T-helper 2 cell (primary cell): ENCODE results near the gene RTN4RL2.

Source experiments
- DNase-seq, 5 experiments: peaks; one replicate each; pipeline versions ENCODE4 v3.0.0 to v3.0.0-alpha.2; 2012 to 2022

The RTN4RL2 gene

DNA sequence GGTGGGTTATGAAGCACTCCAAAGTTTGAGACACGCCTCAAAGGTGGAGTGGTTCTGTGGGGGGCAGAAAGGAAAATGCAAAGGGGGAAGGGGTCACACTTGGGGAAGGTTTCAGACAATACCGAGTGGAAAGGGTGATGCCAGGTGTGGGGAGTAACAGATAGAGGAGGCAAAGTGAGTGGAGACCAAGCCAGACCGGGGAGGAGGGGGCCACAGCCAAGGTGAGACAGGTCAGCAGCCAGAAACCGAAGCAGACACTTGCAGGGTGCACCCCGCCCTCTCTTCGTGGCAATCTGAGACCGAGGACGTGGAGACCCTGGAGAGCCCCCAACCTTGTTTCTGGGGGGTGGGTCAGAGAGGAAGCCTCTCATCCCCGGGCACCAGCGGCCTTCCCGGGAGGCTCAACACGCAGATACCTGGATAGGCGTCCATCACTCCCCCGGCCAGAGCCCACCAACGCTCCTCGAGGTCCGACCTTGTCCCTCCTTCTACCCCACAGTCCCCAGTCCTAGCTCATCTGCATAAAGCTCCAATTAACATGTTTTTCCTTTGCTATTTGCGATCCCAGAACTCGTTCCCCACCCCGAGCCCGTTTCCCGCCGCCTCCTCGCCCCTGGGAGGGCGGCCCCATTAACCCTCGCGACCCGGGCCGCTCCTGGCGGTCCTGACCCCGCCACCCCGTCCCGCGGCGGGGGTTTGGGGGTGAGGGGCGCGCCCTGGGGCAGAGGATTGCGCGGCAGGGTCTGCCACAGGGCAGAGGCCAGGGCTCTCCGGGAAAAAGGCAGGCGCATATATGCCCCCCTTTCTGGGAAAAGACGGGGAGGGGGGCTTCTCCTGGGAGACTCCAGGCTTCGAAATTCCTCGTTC is 21.8 kb downstream of the RTN4RL2 start:
- no peak for DNase-seq

DNA sequence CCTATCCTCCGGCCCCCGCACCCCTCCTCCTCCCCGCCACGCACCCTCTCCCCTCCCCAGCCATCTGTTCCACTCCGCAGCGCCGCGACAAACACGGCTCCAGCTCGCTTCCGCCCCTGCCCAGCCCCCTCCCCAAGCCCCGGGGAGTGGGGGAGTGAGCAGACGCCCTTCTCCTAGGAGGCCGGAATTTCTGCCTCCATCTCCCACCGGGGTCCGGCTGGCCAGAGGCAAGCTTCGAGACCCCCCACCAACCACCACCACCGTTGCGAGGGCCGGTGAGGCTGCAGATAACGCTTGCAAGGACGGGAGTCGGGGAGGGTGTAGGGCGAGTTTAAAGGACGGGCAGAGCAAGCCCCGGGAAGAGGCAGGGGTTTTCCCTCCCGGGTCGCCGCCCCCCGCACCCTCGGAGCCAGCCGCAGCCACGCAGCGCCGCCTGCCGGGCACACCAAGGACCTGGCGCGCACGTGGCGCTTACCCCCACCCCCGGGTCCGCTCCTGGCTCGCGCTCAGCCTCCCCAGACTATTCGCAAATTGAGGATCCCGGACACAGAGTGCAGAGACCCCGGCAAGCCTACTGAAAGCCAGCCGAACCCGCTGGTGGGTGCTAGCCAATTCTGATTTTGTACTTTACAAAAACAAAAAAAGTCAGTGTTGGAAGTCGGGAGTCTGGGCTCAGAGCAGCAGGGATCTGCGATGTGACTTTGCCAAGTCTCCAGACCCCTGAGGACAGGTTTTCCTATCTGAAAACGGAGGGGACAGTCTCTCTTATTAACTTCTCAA is 22.6 kb downstream of the RTN4RL2 start:
- peak; percentile 34 to 51 (median 44) for DNase-seq

DNA sequence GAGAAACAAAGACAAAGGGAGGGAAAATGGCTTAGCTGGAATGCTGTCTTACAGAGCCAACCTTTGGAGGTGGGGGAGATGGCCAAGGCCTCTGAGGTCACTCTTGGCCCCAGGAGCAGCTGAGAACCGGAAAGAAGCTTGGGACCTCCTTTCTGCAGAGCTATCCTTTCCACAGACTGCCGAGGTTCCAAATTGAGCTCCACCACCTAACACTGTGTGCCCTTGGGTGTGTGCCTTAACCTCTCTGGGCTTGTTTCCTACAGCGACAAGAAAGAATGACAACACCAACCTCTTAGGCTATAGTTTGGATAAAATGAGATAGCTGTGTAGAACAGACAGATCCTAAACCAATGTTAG is 23.2 kb downstream of the RTN4RL2 start:
- no peak for DNase-seq

DNA sequence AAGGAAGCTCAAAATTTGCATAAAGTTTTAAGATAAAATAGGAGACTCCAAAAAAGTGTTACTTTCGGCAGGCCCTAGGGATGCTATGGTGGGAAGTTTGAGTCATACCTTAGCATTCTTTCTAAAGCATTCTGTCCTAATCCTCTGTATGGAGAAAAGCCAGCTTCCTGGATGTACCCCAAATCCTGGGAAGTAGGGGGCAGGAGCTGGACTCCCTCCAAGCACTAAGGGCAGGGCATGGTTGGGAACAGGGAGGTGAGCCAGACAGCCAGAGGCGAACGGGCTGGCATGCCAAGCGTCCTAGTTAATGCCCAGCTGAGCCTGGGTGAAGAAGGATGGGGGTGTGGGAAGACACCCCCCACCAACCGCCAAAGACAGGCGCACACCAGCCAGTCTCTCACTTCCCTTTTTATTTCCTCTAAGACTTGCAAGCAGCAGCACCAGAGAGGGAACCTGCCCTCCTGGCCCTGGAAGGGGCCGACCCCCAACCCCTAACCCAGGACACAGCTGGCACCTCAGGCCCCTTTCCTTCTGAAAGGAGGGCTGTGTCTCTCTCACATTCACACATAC is 23.9 kb downstream of the RTN4RL2 start:
- DNase-seq = no peak

DNA sequence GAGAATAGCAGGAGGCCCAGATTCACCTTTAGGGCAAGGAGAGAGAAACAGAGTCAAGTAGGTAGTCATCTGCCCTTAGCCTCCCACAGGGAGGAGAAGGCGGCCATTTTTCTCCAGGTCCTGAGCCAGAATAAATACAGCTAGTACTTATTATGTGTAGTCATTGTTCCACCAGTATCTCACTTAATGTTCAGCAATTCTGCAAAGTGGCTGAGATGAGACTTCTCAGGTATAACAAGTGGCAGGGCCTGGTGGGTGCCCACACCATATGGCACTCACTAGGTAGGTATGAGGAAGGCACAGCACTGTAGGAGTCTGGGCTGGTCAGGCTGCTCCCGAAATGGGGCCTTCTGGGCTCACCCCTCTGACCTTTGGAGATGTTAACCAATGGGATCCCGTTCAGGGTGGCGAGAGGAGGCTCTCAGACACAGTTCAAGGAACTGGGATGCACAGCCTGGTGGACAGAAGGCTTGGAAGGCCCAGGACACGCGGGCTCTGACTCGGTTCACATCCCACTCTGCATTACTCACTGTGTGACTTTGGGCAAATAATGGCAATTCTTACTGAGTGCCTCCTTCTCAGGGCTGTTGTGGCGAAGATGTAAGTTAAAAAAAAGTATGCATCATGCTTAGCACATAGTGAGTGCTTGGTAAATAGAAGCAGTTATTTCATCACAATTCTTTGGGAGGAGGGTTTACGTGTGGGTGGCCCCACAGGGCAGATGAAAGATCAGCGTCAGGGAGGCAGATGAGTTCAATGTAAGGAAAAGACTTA is 25.1 kb downstream of the RTN4RL2 start:
- no peak for DNase-seq

DNA sequence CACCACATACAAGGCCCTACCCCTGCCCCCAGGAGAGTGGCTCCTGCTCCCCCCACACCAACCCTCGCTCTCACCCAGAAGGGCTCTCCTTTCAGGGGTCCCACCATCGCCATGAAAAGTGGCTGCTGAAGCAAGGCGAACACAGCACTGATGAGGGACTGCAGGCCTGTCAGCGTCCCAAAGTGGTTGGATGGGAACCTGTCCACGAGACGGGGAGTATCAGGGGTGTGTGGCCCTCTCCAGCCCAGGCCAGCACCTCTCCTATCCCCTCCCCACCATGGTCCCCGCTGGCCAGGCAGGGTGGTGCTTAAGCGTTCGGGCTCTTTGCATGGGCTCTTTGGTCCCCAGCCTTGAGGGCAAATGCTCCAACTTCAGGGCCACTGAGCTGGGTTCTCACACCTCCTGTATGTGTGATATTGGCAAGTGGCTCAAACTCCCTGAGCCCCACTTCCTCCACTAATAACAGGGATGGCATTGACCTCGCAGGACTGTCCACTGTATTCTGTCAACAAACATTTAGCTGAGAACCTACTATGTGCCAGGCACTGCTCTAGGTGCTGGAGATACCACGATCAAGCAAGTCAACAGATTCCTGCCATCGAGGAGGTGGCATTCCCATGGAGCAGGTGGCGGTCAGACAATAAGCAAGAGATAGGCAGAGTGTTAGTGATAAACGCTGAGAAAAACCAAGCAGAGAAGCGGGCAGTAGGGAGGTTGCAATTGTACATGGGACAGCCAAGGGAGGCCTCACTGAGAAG is 26.9 kb downstream of the RTN4RL2 start:
- no peak for DNase-seq

DNA sequence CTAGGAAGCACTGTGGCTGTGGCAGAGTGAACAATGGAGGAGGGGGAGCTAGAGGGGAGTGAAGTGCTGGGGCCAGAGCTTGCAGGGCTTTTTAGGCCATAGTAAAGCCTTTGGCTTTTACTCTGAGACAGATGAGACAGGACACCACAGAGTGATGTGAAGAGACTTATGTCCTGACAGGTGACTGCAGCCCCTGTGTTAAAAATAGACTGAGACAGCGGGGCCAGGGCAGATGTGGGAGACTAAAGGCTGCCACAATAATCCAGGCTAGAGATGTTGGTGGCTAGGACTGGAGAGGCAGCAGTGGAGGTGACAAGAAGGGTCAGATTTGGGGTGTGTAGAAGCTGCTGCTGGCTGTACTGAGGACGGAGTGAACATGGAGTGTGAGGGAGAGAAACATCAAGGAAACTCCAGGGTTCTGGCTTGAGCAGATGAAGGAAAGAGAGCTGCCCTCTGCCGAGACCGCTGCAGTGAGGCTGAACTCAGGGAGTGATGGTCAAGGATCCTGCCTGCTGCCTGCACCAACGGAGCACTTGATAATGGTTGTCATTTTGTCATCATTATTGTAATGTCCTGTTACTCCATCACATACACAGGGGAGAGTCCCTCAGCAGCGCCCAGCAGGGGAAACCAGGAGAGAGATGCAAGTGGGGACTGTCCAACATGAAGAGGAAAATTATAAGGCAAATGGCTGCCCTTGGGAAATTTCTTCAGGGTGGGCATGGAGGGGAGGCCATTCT is 27.8 kb downstream of the RTN4RL2 start:
- no peak for DNase-seq

DNA sequence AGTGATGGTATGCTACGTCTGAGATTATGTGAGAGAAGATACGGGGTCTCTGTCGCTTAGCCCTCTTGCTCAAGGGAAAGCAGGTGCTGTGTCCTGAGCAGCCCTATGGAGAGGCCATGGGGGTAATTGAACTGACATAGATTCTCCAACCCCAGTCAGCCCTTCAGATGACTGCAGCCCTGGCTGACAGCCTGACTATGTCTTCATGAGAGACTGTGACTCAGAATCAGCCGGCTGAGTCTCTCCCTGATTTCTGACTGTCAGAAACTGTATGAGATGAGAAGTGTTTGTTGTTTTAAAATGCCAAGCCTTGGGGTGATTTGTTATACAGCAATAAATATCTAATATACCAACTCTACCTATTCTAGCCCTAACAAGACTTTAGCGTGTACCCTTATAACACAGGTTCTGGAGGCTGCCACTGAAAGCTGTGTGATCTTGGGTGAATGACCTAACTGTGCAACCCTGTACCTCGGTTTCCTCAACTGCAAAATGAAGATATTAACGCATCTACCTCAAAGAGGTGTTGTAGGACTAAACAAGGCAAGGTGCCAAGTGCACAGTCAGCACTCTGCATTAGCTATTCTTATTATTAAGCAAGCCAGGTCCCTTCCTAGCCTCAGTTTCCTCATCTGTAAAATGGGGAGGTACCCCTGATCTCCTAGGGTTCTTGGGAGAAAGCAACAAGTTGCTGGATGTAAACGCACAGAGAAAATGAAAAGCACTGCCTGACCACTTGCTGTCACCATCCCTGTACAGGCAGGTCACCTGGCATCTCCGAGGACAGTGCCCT is 30.3 kb downstream of the RTN4RL2 start:
- DNase-seq = no peak

DNA sequence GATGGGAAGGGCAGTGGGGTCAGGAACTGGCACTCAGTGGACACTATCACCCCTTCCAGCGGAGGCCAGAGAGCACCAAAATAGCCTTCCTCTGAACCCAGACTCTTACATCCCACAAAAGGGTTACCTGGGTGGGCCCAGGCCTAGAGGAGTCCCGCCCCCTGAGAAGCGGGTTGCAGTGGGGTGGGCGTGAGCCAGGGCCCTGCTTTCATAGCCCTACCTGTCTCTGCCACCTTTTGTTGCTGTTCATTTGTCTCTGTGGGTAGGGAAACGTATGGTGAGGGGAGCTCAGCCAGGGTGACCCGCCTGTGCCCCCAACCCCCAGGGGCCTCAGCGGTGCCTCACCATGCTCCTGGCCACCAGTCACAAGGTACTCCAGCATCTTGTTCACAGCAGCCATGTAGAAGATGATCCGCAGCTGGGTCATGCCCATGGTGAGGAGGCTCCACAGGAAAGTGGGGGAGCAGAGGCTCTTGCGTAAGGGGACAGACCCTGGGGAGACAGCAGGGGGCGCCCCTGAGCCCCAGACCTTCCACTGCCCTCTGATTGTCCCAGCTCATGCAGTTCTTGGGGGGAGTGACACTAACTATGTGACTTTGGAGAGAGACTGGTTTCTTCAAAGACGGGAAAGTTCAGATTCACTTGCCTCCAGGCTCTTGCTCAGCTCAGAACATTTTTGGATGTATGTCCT is 31.2 kb downstream of the RTN4RL2 start:
- DNase-seq = peak in 3 of 5 experiments; percentile 30 to 57 (median 33)

DNA sequence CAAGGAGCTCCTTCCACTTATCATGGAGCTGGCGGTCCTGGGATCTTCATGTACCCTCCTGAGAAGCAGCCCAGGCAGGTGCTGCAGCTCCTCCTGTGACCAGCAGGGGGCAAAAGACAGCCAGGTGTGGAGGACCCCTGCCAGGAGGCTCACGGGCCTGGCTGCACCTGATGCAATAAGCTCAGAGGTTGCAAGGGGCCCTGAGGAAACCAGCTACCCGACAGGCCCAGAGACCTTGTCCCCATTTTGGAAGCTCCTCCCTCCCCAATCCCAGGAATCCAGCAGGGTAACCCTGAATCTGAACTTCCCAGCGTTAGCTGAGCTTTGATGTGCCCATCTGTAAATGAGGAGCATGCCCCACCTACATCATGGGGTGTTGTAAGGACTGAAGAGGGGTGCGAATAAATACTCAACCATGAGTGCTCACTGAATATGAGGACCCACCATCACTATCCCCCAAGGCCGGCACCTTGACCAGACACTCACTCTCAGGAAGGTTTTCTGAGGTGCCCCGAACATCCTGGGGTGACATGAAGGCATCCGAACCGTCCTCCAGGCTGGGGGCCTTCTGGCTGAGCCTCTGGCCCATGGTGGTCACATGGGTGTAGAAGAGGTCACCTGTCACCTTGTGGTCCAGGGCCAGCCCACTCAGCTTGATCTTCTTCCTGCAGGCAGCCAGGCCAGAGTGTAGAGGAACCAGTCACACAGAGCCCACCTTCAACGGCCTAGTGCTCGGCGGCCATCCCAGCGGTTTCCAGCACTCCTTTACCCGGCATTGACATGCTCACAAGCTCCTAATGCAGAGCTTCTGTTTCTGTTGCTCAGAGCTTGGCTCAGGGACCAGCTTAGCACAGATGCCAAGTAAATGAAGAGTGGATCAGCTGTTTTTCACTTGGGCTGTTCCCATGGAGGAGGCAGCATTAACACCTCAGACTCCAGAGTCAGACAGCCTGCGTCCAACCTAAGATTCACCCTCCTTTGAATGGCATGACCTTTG is 33.5 kb downstream of the RTN4RL2 start:
- DNase-seq = peak; percentile 45 to 64 (median 63)

DNA sequence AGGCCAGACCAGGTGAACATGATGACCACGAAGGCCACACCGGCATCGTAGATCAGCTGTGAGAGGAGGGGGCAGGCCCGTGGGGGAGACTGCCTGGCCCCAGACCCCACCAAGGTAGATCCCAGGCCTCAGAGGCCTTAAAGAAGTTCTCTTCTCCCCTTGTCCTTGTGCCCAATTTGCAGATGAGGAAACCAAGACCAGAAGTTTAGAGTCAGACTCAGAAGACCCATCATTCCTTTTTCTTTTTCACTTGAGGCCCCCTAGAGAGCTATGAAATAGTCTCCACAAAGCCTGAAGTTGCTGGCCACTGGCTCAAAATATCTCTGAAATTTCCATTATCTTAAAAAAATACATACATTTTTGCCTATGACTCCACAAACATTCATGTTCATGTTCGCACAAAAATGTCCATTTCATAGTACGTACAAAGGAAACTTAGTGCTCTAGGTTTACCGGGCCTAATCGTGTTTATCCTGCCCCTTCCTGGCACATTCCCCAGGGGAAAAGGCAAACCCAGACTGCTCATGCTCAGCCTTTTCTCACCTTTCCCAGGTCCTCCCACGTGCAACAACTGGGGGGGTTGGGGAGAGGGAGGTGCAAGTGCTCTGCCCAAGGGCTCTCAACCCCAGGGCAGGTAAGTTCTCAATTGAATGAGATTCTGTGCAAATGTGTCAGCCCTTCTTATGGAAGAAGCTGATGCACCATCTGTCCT is 35.9 kb downstream of the RTN4RL2 start:
- no peak for DNase-seq

DNA sequence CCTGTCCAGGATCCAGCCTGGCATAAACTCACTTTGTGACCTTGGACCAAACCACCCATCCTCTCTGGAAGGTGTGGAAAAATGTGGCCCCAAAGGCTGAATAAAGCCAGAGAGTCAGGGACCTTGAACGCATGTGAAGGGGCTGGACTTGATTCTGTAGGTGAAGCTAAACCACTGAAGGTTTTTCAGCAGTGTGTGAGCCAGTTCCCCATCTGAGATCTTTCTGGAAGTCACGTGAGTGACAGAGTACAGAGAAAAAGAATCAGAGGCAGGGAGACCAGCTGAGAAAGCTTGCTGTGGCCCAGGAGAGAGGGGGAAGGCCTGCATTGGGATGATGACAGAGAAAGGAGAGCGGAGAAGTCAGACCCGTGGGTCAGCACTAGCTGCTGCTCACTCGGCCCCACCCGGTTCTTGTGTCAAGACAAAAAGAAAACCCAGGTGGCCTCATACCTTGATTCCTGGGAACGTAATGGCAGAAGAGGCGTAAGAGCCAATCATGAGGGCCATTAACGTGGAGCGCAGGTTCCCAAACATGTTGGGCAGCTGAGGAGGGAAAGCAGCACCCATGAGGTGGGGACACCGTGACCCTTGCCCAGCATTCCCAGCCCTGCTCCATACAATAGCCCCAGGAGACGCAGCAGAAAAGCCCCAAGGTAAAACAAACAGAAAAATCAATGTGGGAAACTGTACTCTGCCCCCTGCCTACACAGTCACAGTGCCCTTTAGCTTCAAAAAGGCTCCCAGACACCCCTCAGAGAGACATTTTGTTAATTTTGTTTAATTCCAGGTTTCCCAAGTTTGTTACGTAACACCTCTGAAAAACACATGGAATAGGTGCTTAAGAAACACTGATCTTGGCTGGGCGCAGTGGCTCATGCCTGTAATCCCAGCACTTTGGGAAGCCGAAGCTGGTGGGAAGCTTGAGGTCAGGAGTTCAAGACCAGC is 37.2 kb downstream of the RTN4RL2 start:
- DNase-seq = no peak

DNA sequence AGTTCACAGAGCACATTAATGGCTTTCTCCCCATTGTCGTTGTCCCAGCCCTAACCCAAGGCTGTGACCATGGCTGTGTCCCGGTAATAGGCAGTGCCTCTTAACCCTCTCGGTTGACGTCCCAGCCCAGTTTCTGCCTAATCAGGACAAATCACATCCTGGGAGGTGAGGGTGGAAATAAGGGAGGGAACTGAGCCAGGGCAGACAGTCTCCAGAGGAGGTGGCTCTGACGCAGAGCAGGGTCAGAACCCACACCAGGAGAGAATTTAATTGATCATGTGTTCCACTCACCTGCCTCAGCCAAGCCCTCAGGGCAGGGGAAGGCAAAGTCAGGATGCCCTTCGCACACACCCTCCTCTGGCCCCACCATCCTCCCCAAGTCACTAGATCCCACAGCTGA is 38.2 kb downstream of the RTN4RL2 start:
- DNase-seq = no peak

DNA sequence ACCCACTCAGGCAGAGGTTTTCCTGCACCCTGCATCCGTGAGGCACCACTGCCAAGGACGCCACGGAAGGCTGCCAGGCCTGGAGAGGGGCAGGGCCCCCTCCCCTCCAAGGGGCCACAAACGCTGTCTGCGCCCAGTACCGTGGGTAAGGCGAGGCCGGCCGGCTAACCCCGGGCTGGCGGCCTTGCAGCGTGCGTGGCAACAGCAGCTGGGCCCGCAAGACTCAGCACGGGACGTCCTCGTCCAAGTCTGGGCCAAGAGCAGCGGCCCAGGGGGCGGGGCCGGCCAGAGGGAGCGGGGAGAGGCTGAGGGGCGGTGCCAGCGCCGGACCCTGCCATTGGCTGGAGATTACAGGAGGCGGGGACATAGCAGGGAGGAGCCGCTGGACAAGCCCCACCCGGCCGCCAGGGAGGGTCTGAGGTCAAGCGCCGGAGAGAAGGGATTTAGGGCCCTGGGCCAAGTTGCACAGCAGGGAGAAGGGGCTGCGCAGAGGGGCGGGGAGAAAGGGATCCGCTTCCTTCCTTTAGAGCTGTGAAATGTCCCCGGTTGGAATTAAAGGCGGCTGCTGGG is 39.2 kb downstream of the RTN4RL2 start:
- peak in 1 of 5 experiments; percentile 13 for DNase-seq

DNA sequence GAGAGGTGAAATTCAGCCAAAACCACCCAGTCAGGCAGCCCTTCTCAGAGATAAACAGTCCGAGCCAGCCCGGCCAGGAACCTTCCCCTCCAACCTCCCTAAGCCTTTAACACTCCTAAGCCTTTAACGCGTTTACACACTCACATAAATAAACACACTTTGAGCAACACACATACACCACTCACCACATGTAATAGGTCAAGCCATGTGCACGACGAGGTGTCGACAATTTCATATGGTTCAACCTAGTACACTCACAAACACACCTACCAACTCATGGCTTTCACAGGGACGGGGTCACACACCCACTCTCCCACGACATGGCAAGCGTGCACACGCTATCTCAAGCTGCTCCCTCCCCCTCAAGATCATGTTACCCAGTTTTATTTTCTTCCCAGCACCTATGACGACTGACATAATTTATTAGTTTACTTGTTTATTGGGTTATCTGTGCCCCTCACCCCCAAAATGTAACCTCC is 39.7 kb downstream of the RTN4RL2 start:
- DNase-seq = no peak

DNA sequence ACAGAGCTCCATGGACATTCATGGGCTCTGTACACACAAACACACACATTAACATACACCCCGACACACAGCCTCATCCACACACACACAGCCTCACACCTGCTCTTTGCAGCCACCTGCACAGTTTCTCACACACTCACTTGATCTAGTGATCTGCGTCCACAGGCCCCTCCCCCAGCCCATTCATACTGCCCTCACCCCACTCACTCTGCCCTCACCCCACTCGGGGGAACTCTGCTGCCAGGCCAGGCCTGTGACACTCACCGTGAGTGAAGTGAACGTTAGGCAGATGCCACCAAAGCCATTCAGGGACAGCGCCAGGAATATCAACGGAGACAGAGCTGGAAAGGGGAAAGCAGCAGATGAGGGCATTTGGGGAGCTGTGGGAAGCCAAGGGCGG is 40.2 kb downstream of the RTN4RL2 start:
- DNase-seq = no peak
